ENCODE measurements around the gene RNF20.
"Not testable (repeated sequence)": the region's sequence is repeated elsewhere in the genome, so short reads cannot be mapped to it uniquely, and the experiment has no call there.

RNF20 gene

DNA sequence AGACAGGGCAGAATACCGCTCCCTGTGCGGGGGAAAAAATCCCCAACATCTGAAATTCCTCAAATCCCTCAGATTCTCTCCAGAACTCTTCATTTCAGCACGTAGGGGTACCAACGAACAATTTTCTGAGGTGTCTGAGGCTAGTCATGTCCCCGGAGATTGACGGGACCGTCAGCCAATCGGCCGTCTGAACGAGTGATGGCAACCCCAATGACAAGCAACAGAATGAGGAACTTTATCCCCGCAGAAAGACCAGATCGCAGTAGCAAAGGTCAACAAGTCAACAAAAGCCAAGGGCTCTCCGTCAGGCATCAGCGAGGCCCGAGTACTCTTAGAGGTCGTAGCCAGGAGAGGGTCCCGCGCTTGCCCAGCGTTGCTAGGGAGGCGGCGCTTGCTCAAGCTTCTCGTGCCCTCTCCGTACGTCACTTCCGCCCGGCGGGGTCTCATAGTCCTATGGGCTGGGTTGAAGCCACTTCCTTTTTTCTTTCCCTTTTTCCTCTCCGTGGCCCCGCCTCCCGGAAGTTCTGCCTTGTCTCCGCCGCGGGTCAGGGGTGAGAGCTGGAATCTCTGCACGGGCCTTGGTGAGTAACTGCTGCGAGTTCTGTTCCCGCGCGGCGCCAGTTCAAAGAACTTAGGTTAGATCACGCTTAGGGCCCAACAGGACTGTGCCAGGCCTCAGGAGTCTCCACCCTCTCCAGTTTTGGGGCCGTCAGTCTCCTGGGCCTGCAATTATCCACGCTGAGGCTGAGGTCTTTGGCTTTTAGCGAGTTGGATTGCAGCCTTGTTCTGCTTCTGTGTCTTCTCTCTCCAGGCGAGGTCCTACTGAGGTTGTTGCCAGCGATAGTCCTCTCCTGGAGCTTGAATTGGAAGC is at the start of gene RNF20:
RNF20 (plus strand) TSS at position 520 of the 871 bp plus-strand sequence. CDS start 1,571 bp downstream, outside the sequence.
- peak; percentile 99 for DNase-seq

DNA sequence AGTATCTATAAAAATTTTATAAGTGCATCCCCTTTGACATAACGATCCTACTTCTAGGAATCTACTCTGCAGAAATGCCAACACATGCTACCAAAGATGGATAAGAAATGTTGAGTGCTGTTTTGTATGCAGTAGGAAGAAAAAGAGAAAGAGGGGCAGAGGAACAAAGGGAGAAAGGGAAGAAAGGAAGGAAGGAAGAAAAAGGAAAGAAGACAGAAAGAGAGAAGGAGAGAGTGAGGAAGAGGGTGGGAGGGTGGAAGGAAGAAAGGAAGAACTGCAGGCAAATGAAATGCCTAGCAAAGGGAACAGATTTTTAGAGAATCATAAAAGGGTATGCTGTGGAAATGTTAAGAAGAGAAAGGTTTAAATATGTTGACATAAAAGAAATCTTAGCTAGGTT is 49.6 kb upstream of the RNF20 start:
- DNase-seq, result no peak

GRCh38 chr9:101485924-101486692 is 47.5 kb upstream of the RNF20 start:
- DNase-seq, result no peak

DNA sequence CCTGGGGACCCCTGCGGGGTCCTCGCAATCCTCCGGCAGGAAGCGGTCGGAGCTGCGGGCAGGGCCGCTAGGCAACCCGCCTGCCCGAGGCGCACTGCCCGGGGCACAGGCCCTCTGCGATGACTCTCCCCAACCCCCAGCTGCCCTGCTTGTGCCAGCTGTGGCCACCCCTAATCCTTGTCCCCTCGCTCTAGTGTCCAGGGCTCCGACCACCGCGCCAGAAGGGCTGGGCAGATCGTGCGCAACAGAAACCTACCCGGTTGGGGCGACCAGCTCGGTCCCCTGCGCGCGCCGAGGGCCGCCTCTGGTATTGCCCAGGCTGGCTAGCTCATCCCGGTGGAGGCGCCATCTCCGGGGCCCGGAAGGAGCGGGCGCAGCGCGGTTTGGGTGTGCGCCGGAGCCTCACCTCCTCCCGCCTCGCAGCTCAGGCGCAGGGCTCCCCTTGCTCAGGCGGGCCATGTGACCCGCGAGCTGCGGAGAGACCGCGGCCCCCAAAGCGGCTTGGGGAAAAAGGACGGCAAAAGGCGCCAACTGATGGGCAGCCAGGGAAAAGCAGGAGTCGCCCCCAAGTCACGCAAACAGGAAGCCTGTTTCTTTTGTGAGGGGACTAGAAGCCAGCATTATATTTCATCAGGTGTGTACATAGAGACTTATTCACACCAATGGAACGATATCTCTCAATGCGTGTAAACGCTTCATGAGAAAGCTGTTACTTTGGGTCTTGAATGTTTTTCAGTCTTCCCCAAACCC is 46.8 kb upstream of the RNF20 start:
- DNase-seq, result no peak

- no peak for DNase-seq
Measured at GRCh38 chr9:101487443-101487840, 46.2 kb upstream of the RNF20 start.

DNA sequence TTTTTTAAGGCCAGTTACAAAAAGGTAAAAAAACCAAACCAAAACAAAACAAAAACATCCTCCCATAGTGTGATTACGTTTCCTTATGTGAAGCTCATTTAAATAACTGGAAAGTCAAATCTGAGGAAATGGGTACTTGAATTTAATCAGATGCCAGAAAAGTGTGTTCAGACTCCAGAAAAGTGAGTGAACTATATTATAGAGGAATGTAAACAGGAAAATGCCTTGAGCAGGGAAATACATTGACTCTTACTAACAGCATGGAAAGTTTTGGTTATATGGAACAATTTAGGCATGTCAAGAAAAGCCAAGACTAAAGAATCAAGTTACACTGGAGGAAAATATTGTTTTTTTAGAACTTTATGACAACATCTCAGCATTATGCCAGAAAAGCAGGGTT is 37.8 kb upstream of the RNF20 start:
- no peak for DNase-seq

DNA sequence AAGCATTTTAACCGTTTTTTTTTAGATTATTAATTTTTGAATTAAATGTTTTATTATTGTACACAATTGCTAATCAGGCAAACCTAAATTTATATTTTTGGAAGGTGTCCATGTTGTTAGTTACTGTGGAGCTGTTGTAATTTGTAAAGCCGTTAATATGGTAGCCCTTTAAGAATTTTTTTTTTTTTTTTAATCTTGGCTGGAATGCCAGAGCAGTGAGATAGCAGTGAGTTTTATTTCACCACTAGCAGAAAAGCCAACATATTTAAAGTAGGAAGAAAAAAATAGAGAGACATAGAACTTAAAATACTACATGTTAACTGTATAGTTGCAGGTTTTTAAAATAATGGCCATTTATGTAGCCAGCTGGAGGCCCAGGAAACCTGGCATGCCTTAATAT is 35.3 kb upstream of the RNF20 start:
- no peak for DNase-seq

DNA sequence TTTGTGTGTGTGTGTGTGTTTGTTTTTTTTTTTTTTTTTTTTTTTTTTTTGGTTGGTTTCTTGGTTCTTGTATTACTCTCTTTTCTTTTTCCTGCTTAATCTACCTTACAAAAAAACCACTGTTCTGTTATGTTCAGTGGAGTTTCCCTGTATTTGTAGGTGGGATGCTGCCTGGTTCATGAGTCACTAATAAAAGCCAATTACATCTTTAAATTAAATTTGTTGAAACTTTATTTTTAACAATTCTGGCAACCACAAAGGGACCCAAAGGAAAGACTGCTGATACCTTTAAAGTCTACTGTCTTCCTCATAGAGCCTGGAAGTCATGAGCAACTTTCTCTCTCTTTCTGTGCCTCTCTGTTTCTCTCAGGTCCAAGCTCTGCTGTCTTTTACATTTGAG is 29.5 kb upstream of the RNF20 start:
- DNase-seq, result no peak

DNA sequence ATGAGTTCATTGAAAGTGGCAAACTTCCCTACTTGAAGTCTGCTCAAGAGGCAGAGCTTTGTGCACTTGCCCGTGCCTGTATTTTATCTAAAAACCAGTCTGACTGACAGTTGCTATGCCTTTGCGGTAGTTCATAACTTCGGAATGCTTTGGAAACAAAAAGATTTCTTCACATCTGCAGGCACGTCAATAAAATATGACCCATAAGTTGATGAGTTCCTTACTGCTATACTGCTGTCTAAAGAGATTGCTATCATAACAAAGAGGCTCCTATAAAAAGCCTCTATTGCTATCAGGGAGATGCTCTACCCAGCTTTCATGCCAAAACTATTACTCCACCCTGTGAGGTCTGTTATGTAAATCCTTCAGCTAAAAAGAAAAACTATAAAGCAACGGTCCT is 25.4 kb upstream of the RNF20 start:
- DNase-seq, result no peak

- DNase-seq, result no peak
Measured at GRCh38 chr9:101509572-101509971, 24.1 kb upstream of the RNF20 start.

- DNase-seq, result no peak
Measured at GRCh38 chr9:101510459-101510858, 23.2 kb upstream of the RNF20 start.

- no peak for DNase-seq
Measured at GRCh38 chr9:101511009-101511408, 22.6 kb upstream of the RNF20 start.

GRCh38 chr9:101512116-101512515 is 21.5 kb upstream of the RNF20 start:
- DNase-seq, result no peak

GRCh38 chr9:101513351-101513750 is 20.3 kb upstream of the RNF20 start:
- no peak for DNase-seq

DNA sequence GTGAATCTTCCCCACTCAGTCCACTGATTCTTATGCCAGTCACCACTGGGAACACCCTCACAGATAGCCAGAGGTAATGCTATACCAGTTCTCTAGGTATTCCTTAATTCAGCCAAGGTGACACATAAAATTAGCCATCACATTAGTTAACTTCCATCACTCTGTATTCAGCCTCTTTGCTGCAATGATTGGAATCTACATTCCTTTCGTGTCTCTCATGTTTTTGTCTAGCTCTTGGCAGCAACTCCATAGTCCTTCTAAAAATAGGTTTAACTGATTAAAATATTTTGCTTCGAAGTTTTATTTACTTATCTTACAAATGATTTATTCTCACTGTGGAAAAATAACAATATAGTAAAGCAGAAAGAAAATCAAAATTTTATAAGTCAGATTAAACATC is 19.6 kb upstream of the RNF20 start:
- no peak for DNase-seq

DNA sequence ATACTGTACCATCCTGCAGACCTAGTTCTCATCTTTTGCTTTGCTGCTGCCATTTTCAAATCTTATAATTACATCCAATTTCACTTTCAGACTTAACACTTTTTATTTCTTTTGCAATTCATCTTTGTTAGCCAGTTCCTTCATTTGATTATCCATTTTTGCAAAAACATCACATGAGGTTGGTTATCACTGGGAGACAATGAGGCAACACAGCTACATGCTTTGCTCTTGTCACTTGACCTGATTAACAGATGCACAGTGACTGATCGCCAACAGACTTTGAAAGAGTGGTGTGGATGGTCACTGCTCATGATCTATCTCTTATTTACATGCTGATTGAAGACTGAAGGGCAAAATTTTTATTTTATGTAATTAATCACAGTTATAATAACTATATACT is 17.0 kb upstream of the RNF20 start:
- DNase-seq, result no peak

DNA sequence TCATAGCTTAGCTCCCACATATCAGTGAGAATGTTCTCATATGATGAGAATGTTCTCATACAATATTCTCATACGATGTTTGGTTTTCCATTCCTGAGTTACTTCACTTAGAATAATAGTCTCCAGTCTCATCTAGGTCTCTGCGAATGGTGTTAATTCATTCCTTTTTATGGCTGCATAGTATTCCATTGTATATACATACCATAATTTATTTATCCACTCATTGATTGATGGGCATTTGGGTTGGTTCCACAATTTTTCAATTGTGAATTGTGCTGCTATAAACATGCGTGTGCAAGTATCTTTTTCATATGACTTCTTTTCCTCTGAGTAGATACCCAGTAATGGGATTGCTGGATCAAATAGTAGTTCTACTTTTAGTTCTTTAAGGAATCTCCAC is 15.2 kb upstream of the RNF20 start:
- DNase-seq, result not testable (repeated sequence)

GRCh38 chr9:101524371-101524770 is 9.3 kb upstream of the RNF20 start:
- no peak for DNase-seq

DNA sequence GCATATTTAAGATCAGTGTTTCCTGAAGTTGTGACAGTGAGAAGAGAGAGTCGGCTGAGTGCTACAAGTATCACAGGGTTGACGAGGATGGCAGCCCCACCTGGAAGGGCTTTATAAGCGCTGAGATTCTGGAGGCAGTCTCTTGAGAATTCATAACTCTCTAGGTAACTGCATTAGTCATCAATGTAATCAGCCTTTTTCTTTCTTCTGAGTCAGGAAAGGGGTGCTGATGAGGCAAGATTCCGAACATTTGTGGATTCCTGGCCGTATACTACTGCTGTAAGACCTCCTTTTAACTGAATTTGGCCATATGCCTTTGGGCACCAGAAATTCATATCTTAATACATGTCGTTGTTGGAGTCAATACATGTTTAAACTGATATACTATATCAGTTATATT is 6.6 kb upstream of the RNF20 start:
- DNase-seq, result no peak

GRCh38 chr9:101528015-101528414 is 5.6 kb upstream of the RNF20 start:
- no peak for DNase-seq

GRCh38 chr9:101530076-101530711 is 3.5 kb upstream of the RNF20 start:
- peak; percentile 58 for DNase-seq

DNA sequence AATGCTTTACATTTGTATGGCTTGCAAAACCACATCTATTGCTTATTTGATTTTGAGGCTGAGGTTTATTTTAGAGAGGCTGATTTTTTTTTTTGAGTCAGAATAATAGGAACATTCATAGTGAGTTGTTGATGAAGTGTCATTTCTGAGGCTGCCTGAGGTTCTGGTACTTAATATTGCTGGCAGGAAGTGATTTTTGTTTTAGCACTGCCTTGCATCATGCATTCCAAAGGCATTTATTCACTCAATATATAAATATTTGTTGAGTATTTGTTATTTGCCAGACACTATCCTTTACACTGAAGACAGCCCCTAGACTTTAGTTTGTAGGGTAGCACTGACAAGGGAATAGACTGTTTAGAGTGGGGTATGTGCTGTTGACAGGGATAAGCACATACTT is 2.7 kb downstream of the RNF20 start:
- no peak for DNase-seq

DNA sequence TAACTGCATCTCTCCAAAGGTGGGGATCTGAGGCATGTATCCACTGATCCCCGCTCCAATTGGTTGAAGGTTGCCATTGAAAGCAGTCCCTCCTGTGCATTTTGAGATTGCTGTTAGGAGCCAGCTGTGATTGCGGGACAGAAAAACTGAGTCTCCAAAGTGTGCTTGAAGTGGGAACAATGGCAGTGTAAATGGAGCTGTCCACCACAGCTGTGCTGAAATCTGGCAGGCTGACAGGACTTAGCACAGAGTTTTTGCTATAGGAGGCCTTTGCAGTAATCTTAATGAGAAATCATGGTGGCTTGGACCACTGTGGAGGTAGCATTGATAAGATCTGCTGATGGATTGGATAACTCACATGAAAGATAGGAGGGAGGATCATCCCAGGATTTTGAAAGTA is 3.3 kb downstream of the RNF20 start:
- DNase-seq, result no peak
